Inflammatory macrophage treated with lipopolysaccharide for 1 hour (primary cell): ENCODE measurements around the gene UBE3B.

Experiments used
- DNase-seq, 2 donors: peaks; one replicate each; pipeline ENCODE4 v3.0.0-alpha.2; 2020 to 2022

UBE3B gene

DNA sequence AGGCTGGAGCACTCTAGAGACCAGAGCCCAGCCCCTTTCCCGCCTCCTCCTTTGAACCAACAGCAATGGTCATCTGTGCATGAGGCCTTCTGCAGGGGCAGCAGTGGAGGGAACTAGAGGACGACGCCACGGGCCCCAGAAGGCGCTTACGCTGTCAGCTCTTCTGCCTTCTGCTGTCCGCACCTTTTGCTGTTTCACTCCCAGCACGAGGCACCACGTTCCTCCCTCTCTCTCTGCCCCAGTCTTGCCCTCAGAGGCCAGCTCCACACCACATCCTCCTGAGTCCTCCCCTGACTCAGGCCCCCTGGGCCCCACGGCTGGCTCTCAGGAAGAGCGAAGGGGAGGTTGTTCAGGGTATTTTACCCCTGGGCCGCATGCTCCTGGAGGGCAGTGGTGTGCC, 80.4 kb downstream of the UBE3B start:
- no peak for DNase-seq

- no peak for DNase-seq
Measured at GRCh38 chr12:109558374-109559199, 81.2 kb downstream of the UBE3B start.

DNA sequence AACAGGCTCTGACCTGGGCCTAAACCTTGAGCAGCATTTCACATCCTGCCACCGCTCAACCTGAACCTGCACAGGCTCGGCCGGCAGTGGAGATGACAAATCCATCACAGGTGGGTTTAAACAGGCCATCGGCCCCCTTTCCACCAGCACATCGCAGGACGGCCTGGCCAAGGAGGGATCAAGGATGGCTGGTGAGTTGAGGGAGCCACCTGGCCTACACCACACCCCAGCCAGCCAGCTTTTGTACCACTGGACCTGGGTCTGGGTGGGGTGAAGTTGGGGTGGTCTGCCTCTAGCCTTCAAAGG, 81.7 kb downstream of the UBE3B start:
- no peak for DNase-seq

GRCh38 chr12:109559601-109560000, 82.2 kb downstream of the UBE3B start:
- no peak for DNase-seq

DNA sequence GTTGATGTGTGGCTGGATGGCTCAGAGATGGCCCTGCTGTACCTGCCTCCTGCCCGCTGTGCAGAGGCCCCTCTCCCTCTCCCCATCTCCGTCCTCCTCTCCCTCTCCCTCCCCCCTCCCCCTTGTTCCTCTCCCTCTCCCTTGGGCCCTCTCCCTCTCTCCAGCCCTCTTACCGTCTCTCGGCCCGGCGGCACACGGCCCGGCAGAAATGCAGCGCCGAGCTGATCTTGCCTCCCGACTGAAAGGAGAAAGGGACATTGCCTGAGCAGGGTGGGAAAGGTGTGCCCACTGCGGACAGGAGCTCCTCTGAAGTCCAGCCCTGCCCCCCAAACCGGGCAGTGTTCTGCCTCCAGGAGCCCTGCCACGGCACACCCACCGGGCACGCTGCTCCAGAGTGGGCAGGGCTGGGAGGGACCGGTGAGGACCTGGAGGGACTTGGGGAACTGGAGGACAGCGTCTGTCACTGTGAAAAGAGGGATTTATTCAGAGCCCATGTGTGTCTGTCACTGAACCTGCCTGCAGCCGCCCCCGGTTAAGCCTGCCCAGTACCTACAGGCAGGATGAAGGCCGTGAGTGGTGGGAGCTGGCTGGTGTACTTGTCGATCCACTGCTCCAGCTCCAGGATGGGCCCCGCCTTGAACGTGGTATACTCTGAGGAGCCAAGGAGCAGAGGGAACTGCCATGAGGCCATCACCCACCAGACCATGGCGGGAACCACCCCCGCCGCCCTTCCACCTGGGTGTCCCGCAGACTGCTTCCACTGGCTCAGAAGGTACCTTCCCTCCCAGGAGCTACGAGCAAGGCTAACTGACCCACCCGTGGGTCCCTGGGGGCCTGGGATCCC, 83.7 kb downstream of the UBE3B start:
- no peak for DNase-seq

- no peak for DNase-seq
Measured at GRCh38 chr12:109561711-109562030, 84.2 kb downstream of the UBE3B start.

DNA sequence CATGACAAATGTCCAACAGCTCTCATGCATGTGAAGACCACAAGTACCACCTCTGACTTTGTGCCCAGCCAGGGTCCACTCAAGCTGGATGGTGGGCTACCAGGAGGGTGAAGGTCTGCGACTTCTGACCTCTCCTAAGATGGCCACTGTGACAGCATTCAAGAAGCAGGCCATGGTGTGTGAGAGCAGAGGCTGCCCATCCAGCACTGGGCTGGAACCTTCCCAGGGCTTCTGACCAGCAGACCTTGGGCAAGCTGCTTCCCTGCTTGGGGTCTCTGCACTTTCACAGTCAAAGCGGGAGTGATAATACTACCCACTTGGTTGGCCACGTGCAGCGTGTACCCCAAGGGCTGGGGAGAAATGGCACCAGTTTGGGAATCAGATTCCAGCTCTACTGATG, 85.4 kb downstream of the UBE3B start:
- DNase-seq, result no peak

DNA sequence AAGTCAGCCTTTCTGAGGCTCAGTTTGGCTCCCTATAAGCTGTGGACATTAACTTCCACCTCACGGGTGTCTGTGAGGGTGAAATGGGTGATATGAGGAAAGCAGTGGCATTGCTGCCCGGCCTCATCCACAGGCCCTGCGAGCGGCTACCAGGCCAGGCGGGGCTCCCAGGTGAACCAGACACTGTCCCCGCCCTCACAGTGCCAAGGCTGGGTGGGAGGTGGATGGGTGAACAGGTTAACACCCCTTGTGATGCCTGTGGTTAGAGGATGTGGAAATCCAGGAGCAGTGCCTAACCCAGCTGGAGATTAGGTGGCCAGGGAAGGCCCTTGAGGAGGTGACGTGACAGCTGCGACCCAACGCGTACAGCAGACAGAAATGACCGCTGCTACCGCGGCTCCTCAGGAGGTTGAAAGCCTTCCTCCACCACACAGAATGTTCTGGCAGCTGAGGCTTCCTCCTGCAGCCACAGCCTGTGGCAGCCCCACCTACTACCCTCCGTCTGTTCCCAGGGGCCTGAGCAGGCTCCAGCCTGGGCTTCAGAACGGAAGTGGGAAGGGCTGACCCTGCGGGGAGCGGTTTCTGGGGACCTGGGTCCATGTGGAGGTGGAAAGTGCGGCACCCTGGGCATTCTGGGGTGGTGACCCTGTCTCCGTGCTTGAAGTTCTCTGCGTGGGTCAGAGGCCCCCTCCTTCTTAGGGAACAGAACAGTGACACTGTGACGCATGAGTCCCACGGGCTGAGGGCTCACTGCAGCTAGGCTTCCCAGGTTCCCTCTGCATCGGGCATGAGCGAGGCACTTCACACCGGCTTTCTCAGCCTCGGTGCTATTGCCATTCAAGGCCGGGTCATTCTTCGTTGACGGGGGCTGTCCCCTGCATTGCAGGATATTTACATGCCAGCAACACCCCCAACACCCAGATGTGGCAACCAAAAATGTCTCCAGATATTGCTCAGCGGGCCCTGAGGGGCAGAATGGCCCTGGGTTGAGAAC, 86.2 kb downstream of the UBE3B start:
- DNase-seq, result no peak

- no peak for DNase-seq
Measured at GRCh38 chr12:109566424-109566823, 89.0 kb downstream of the UBE3B start.

- DNase-seq, result no peak
Measured at GRCh38 chr12:109567296-109567695, 89.9 kb downstream of the UBE3B start.

- DNase-seq, result no peak
Measured at GRCh38 chr12:109567967-109568366, 90.5 kb downstream of the UBE3B start.

GRCh38 chr12:109568486-109568885, 91.1 kb downstream of the UBE3B start:
- no peak for DNase-seq

GRCh38 chr12:109571773-109572505, 94.5 kb downstream of the UBE3B start:
- DNase-seq, result no peak

GRCh38 chr12:109572506-109572845, 95.0 kb downstream of the UBE3B start:
- DNase-seq, result no peak

- peak; percentile 99 to 100 for DNase-seq
Measured at GRCh38 chr12:109573029-109573913, 95.8 kb downstream of the UBE3B start, which contains the start of the genes MMAB and MVK. Gene MMAB, minus strand, starts transcription at chr12:109573504. Its CDS starts 24 bp downstream, at chr12:109573480. Gene MVK, plus strand, starts transcription at chr12:109573794. Its CDS starts 1,029 bp downstream, at chr12:109574823.

GRCh38 chr12:109573914-109574244, 96.4 kb downstream of the UBE3B start:
- DNase-seq, result peak in 1 of 2 donors; percentile 9

DNA sequence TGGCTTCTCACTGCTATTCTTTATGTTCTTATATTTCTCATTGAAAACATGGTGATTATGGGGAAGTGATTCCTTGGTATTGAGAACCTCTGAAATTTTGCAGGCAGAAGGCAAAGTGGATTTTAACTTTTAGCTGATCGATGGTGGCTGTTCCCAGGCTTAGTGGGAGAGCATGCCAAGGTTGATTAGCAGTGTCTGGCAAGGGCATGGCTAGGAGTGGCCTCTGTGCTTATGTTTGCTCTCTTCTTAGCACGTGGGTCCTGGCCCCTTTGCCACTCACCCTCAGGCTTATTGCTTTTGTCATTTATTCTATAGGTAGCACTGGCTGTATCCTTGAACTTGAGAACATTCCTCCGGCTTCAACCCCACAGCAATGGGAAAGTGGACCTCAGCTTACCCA, 98.2 kb downstream of the UBE3B start:
- DNase-seq, result no peak

DNA sequence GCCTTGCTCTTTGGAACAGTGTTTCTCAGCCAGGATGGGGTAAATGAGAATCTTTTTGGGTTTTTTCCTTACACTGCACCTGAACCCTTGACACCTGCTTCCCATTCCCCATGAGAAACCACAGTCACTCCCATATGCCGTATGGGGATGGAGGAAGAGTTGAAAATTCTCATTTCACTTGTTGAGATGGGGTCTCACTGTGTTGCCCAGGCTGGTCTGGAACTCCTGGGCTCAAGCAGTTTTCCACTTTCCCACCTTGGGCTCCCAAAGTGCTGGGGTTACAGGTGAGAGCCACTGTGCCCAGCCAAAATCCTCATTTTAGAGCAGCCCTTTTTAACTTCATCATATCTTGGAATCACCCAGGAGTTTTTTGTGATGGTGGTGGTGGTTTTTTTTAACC, 99.9 kb downstream of the UBE3B start:
- no peak for DNase-seq

DNA sequence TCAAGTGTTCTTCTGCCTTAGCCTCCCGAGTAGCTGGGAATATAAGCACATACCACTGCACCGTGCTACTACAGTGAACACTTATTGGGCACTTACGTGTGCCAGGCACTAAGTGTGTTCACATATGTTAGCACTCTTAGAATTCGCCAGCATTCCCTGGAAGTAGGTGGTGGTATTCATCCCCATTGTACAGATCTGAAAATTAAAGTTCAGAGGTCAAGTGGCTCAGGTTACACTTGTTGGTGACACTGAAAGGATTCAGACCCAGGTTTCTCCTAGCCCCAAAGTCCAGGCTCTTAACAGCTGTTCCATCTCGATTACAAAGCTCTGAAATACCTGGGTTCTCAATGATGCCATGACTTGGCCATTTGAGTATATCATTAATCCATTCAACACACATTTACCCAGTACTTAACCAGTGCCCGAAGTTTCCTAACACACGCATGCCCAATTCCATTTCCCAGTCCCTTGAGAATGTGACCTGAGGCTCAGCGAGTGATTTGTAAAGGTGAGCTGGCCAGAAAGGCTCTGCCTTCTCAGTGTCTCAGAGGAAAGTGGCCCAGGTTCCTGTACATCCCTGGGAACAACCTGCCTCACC, 101.0 kb downstream of the UBE3B start:
- no peak for DNase-seq

DNA sequence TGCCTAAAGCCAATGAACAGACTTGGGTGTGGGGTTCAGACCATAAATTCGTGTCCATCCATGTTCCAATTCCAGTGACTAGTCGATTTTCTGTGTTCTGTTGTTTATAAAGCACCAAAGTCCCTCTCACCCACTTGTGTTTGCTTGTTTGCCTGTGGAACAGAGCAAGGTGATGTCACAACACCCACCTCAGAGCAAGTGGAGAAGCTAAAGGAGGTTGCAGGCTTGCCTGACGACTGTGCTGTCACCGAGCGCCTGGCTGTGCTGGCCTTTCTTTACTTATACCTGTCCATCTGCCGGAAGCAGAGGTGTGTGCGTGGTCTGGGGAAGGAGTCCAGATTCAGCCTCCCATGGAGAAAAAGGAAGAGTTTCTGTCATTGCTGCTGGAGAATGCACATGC, 102.2 kb downstream of the UBE3B start:
- DNase-seq, result no peak

GRCh38 chr12:109580272-109580671, 102.8 kb downstream of the UBE3B start:
- no peak for DNase-seq
